ENCODE data around the gene LY6G6D.
A peak's percentile ranks its signal among the peaks of the same experiment; 100 is the strongest.

Gene LY6G6D

GRCh38 chr6:31736021-31736767 lies 21.0 kb downstream of the LY6G6D start, which contains the start of gene CLIC1:
TSS of gene CLIC1 (minus strand) at chr6:31736530. CDS start at chr6:31736300, 230 bp downstream.
- TF ChIP-seq CTCF (IDR thresholded peaks at IDR 0.05; ENCODE audit: poor library complexity, severe bottlenecking): no peak
- peak; percentile 90 for DNase-seq (ENCODE audit: low spot score)
- Histone ChIP-seq H3K4me1 (ENCODE audit: insufficient read depth, poor library complexity, severe bottlenecking) (peaks cover 38% of the 10 kb centered on the region), H3K27me3 (ENCODE audit: insufficient read depth, poor library complexity, severe bottlenecking) (no peaks in the 10 kb centered on the region), H3K4me3 (ENCODE audit: severe bottlenecking) (peak within 1 kb of the TSS; percentile 80), H3K9me3 (ENCODE audit: severe bottlenecking) (no peaks in the 10 kb centered on the region), H3K27ac (ENCODE audit: poor library complexity, severe bottlenecking) (peak within 1 kb of the TSS; percentile 93), H3K36me3 (ENCODE audit: low read depth) (peaks cover 43% of the 10 kb centered on the region)
- ATAC-seq (ENCODE audit: low read depth): peak; percentile 55

GRCh38 chr6:31736768-31737314 lies 21.7 kb downstream of the LY6G6D start:
- Histone ChIP-seq H3K36me3 (ENCODE audit: low read depth) (peaks cover 43% of the 10 kb centered on the region), H3K27ac (ENCODE audit: poor library complexity, severe bottlenecking) (peak overlapping the region; percentile 93), H3K4me3 (ENCODE audit: severe bottlenecking) (peak overlapping the region; percentile 80), H3K9me3 (ENCODE audit: severe bottlenecking) (no peaks in the 10 kb centered on the region), H3K27me3 (ENCODE audit: insufficient read depth, poor library complexity, severe bottlenecking) (no peaks in the 10 kb centered on the region), H3K4me1 (ENCODE audit: insufficient read depth, poor library complexity, severe bottlenecking) (peaks cover 38% of the 10 kb centered on the region)
- no peak for DNase-seq (ENCODE audit: low spot score)
- no peak for ATAC-seq (ENCODE audit: low read depth)
- TF ChIP-seq CTCF (IDR thresholded peaks at IDR 0.05; ENCODE audit: poor library complexity, severe bottlenecking): no peak

GRCh38 chr6:31737315-31737990 lies 22.3 kb downstream of the LY6G6D start:
- no peaks in the 10 kb centered on the region for H3K9me3 ChIP-seq (ENCODE audit: severe bottlenecking)
- DNase-seq (ENCODE audit: low spot score): no peak
- no peaks in the 10 kb centered on the region for H3K27me3 ChIP-seq (ENCODE audit: insufficient read depth, poor library complexity, severe bottlenecking)
- no peak for TF ChIP-seq CTCF (IDR thresholded peaks at IDR 0.05; ENCODE audit: poor library complexity, severe bottlenecking)
- H3K4me3 ChIP-seq (ENCODE audit: severe bottlenecking): no peak overlapping the region
- peaks cover 38% of the 10 kb centered on the region for H3K4me1 ChIP-seq (ENCODE audit: insufficient read depth, poor library complexity, severe bottlenecking)
- peaks cover 43% of the 10 kb centered on the region for H3K36me3 ChIP-seq (ENCODE audit: low read depth)
- H3K27ac ChIP-seq (ENCODE audit: poor library complexity, severe bottlenecking): peak overlapping the region; percentile 93
- no peak for ATAC-seq (ENCODE audit: low read depth)

GRCh38 chr6:31737991-31738979 lies 23.1 kb downstream of the LY6G6D start:
- Histone ChIP-seq H3K4me3 (ENCODE audit: severe bottlenecking) (no peak overlapping the region), H3K9me3 (ENCODE audit: severe bottlenecking) (no peaks in the 10 kb centered on the region), H3K27ac (ENCODE audit: poor library complexity, severe bottlenecking) (peak overlapping the region; percentile 93), H3K4me1 (ENCODE audit: insufficient read depth, poor library complexity, severe bottlenecking) (peaks cover 38% of the 10 kb centered on the region), H3K36me3 (ENCODE audit: low read depth) (peaks cover 43% of the 10 kb centered on the region), H3K27me3 (ENCODE audit: insufficient read depth, poor library complexity, severe bottlenecking) (no peaks in the 10 kb centered on the region)
- ATAC-seq (ENCODE audit: low read depth) (no peak), DNase-seq (ENCODE audit: low spot score) (no peak)
- peak; percentile 13 for TF ChIP-seq CTCF (IDR thresholded peaks at IDR 0.05; ENCODE audit: poor library complexity, severe bottlenecking)
